Gastrocnemius medialis (tissue), 4 donors: ENCODE measurements around the gene MED27. TPM values are rescaled to one million over a fixed set of nuclear protein-coding genes. Genes with fewer than 3 reads are reported as not detected.

ENCODE experiments used
- ATAC-seq, 2 donors: fragments of 150-250 bp; one replicate each; pipeline ENCODE4 v1.9.1; 2016
- DNase-seq, 2 donors: peaks; one replicate each; pipeline ENCODE4 v3.0.0-alpha.2; 2019
- H3K27ac ChIP-seq, 4 donors: fragments of 200-600 bp; sonication (generic); 1 replicate in 1 of 4; 2 replicates in 3 of 4; pipeline ENCODE4 v1.5.1; 2016 to 2018; ENCODE audit warnings: mild to moderate bottlenecking in 2 of 4, moderate library complexity in 1 of 4
- H3K27me3 ChIP-seq, 3 donors: fragments of 200-600 bp; sonication (generic) in 2 of 3; 1 replicate in 1 of 3; 2 replicates in 2 of 3; pipeline versions ENCODE4 v1.5.1 to v1.6.0; 2016 to 2019; ENCODE audit warnings: mild to moderate bottlenecking in 1 of 3, moderate library complexity in 1 of 3
- H3K36me3 ChIP-seq, 2 donors: fragments of 200-600 bp; sonication (generic) in 1 of 2; one replicate each; pipeline ENCODE4 v1.5.1; 2017 to 2018
- H3K4me1 ChIP-seq, 2 donors: fragments of 200-600 bp; sonication (generic) in 1 of 2; one replicate each; pipeline ENCODE4 v1.5.1; 2016 to 2017; ENCODE audit warnings: mild to moderate bottlenecking in 2 of 2
- H3K4me3 ChIP-seq, 4 donors: fragments of 200-600 bp; sonication (generic) in 3 of 4; 1 replicate in 1 of 4; 2 replicates in 3 of 4; pipeline ENCODE4 v1.5.1; 2016 to 2019; ENCODE audit warnings: mild to moderate bottlenecking in 2 of 4
- H3K9me3 ChIP-seq, 3 donors: fragments of 200-600 bp; sonication (generic) in 2 of 3; 1 replicate in 1 of 3; 2 replicates in 2 of 3; pipeline ENCODE4 v1.5.1; 2016 to 2019
- POLR2A ChIP-seq, 2 donors: fragments of 450-650 bp; IDR thresholded peaks; one replicate each; pipeline ENCODE4 v1.6.1; 2017; ENCODE audit warnings: antibody characterized with exemption in 2 of 2, mild to moderate bottlenecking in 2 of 2, moderate library complexity in 2 of 2
- in situ Hi-C, 4 donors: fragments of 200-750 bp; cut with MboI; loops; one replicate each; pipeline versions ENCODE4 v1.15.0 to v1.8.0; 2017; ENCODE audit warnings: low sequenced_read_pairs in 4 of 4
- intact Hi-C: fragments of 100-400 bp; cut with DNase I; formaldehyde crosslinking; loops from one replicate; pipeline ENCODE4 v1.15.1; 2023; ENCODE audit warnings: low total_unique reads
- total RNA-seq, 4 donors: library from RNA; depleted of rRNA; stranded (reverse); fragments of >200 nt; gene quantifications; one replicate each; pipeline versions ENCODE4 v1.1.0 to v1.2.3, GENCODE V29; 2016
- TF ChIP-seq, protein P1 (sequence below), 5 experiments: fragments of 450-650 bp in 3 of 5; fragments of 200-600 bp in 2 of 5; sonication (generic) in 2 of 5; IDR thresholded peaks in 4 of 5; conservative IDR thresholded peaks in 1 of 5; 1 replicate in 4 of 5; 2 replicates in 1 of 5; pipeline ENCODE4 v1.5.1; 2016 to 2019; ENCODE audit warnings: antibody characterized with exemption in 5 of 5, mild to moderate bottlenecking in 3 of 5, moderate library complexity in 3 of 5

MED27 gene
- total RNA-seq, 4 donors from 2014 or later = 11.6 to 20.3 (median 13.9) TPM

DNA sequence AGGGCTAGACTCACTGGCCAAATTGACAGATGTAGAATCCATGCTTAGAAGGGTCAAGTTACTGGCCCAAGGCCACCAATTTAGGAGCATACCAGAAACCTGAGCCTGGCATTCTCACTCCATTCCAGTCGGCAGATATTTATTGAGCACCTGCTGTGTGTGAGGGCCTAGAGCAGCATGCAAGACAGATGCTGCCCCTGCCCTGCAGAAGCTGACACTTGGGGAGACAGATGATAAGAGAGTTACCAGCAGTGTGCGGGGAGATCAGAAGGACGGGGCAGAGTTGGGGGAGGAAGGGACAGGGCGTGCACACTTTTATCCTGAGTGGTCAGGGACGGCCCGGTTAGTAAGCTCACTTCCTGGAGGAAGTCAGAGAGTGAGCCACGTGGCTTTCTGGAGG lies 228.3 kb downstream of the MED27 start:
- no peaks in the 10 kb centered on the region for H3K36me3 ChIP-seq
- TF ChIP-seq POLR2A (IDR thresholded peaks at IDR 0.05) = no peak
- TF ChIP-seq, protein P1, sequence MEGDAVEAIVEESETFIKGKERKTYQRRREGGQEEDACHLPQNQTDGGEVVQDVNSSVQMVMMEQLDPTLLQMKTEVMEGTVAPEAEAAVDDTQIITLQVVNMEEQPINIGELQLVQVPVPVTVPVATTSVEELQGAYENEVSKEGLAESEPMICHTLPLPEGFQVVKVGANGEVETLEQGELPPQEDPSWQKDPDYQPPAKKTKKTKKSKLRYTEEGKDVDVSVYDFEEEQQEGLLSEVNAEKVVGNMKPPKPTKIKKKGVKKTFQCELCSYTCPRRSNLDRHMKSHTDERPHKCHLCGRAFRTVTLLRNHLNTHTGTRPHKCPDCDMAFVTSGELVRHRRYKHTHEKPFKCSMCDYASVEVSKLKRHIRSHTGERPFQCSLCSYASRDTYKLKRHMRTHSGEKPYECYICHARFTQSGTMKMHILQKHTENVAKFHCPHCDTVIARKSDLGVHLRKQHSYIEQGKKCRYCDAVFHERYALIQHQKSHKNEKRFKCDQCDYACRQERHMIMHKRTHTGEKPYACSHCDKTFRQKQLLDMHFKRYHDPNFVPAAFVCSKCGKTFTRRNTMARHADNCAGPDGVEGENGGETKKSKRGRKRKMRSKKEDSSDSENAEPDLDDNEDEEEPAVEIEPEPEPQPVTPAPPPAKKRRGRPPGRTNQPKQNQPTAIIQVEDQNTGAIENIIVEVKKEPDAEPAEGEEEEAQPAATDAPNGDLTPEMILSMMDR (IDR thresholded peaks at IDR 0.05 in 4 of 5, conservative IDR thresholded peaks at IDR 0.05 in 1 of 5) = no peak
- no peak overlapping the region for H3K27ac ChIP-seq
- ATAC-seq (no peak), DNase-seq (no peak)
- peaks cover 0 to 5% (median 0%) of the 10 kb centered on the region in 3 donors for H3K27me3 ChIP-seq
- no peaks in the 10 kb centered on the region for H3K4me1 ChIP-seq
- intact Hi-C loops = no loop called here
- in situ Hi-C loops = no loop called here
- H3K4me3 ChIP-seq = no peak overlapping the region
- H3K9me3 ChIP-seq = no peaks in the 10 kb centered on the region

DNA sequence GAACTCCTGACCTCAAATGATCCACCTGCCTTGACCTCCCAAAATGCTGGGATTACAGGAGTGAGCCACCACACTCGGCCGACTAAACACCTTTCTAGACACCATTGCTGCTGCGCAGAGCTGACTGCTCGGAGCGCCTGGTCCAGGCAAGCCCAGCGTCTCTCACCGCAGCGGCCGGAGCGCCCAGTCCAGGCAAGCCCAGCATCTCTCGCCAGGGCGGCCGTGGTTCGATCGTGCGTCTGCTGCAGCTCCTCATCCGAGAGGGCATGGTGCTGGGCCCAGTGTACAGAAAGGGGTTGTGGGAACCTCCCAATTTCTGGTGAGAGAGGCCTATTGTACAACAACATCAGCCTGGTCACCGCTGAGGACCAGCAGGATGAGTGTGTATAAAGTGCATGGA lies 230.3 kb downstream of the MED27 start:
- Histone ChIP-seq H3K36me3 (no peaks in the 10 kb centered on the region), H3K27ac (no peak overlapping the region), H3K27me3 (peaks cover 0 to 10% (median 8%) of the 10 kb centered on the region in 3 donors), H3K4me3 (no peak overlapping the region), H3K9me3 (no peaks in the 10 kb centered on the region), H3K4me1 (no peaks in the 10 kb centered on the region)
- in situ Hi-C loops = no loop called here
- ATAC-seq (no peak), DNase-seq (no peak)
- intact Hi-C loops = no loop called here
- no peak for TF ChIP-seq POLR2A (IDR thresholded peaks at IDR 0.05)
- TF ChIP-seq, protein P1 (IDR thresholded peaks at IDR 0.05 in 4 of 5, conservative IDR thresholded peaks at IDR 0.05 in 1 of 5) = no peak

DNA sequence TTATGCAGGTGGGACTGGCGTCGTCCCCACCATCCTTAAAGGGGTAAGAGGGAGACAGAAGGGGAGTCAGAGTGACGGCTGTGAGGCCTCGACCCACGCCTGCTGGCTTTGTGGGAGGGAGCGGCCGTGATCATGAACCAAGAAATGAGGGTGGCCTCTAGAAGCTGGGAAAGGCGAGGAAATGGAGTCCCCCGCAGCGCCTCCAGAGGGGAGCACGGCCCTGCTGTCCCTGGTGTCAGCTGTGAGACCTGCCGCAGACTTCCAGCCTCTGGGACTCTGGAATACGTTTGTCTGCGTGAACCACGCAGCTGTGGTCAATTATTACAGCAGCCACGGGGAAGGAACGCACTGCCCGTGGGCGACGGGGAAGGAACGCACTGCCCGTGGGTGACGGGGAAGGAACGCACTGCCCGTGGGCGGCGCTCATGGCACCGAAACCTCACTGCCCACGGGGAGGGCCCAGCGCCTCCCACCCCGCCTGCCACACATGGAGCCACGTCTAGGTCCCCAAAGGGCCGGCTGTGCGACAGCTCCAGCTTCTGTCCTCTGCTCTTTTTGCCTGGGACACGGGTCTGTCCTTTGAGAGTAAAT lies 231.0 kb downstream of the MED27 start:
- H3K4me1 ChIP-seq = no peaks in the 10 kb centered on the region
- in situ Hi-C loops (no loop called here), intact Hi-C loops (no loop called here)
- H3K4me3 ChIP-seq = no peak overlapping the region
- no peak overlapping the region for H3K27ac ChIP-seq
- TF ChIP-seq, protein P1 (IDR thresholded peaks at IDR 0.05 in 4 of 5, conservative IDR thresholded peaks at IDR 0.05 in 1 of 5) = no peak
- TF ChIP-seq POLR2A (IDR thresholded peaks at IDR 0.05) = no peak
- DNase-seq (no peak), ATAC-seq (no peak)
- no peaks in the 10 kb centered on the region for H3K9me3 ChIP-seq
- peaks cover 0 to 10% (median 8%) of the 10 kb centered on the region in 3 donors for H3K27me3 ChIP-seq
- no peaks in the 10 kb centered on the region for H3K36me3 ChIP-seq

DNA sequence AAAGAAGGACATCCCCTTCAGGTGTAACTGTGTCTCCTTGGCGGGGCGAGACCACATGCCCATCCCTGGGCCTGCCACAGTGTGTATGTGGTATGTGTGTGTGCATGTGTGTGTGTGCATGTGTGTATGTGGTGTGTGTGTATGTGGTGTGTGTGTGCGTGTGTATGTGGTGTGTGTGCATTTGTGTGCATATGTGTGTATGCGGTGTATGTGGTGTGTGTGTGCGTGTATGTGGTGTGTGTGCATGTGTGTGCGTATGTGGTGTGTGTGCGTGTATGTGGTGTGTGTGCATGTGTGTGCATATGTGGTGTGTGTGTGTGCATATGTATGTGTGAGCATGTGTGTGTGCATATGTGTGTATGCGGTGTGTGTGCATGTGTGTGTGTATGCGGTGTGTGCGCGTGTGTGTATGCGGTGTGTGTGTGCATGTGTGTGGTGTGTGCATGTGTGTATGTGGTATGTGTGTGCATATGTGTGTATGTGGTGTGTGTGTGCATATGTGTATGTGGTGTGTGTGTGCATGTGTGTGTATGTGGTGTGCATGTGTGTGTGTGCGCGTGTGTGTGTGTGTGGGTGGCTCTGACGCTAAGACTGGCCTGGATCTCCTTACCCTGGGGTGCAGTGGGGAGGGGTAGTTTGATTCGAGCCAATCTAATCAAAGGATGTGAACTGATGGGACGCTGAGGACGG lies 231.9 kb downstream of the MED27 start:
- Histone ChIP-seq H3K9me3 (no peaks in the 10 kb centered on the region), H3K27ac (no peak overlapping the region), H3K4me1 (no peaks in the 10 kb centered on the region), H3K36me3 (no peaks in the 10 kb centered on the region), H3K4me3 (no peak overlapping the region), H3K27me3 (peaks cover 0 to 10% (median 6%) of the 10 kb centered on the region in 3 donors)
- intact Hi-C loops (no loop called here), in situ Hi-C loops (no loop called here)
- no peak for TF ChIP-seq POLR2A (IDR thresholded peaks at IDR 0.05)
- TF ChIP-seq, protein P1 (IDR thresholded peaks at IDR 0.05 in 4 of 5, conservative IDR thresholded peaks at IDR 0.05 in 1 of 5) = no peak
- no peak for DNase-seq
- ATAC-seq = no peak
